Vagina (tissue), 2 donors: Measurements from ENCODE around the gene PTPRE.

Experiments used
- POLR2A ChIP-seq, 2 donors: fragments of 450-650 bp; IDR thresholded peaks; one replicate each; pipeline ENCODE4 v1.6.1; 2017; ENCODE audit warnings: antibody characterized with exemption in 2 of 2, mild to moderate bottlenecking in 2 of 2, moderate library complexity in 2 of 2
- TF ChIP-seq, protein P1 (sequence below), 3 experiments: fragments of 450-650 bp in 2 of 3; fragments of 200-600 bp in 1 of 3; sonication (generic) in 1 of 3; IDR thresholded peaks; one replicate each; pipeline ENCODE4 v1.5.1; 2017 to 2019; ENCODE audit warnings: antibody characterized with exemption in 3 of 3, mild to moderate bottlenecking in 2 of 3, moderate library complexity in 2 of 3

DNA sequence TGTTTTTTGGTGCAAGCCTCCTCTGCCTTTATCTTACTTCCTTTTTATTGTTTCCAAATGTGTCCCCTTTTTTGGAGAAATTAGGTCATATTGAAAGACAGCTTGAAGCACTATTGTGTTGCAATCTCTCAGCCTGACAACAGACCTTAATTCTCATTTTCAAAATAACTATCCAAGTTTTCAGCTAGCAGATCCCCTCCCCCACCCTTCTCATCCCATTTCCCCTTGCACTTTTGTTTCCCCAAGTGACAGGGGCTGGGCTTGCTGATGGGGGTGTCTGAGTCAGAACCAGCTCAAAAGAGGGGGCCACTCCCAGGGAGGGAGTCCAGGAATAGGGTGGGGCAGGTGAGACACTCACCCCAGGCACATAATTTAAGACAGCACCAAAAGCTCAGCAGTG lies 144.0 kb downstream of the PTPRE start:
- TF ChIP-seq, protein P1, sequence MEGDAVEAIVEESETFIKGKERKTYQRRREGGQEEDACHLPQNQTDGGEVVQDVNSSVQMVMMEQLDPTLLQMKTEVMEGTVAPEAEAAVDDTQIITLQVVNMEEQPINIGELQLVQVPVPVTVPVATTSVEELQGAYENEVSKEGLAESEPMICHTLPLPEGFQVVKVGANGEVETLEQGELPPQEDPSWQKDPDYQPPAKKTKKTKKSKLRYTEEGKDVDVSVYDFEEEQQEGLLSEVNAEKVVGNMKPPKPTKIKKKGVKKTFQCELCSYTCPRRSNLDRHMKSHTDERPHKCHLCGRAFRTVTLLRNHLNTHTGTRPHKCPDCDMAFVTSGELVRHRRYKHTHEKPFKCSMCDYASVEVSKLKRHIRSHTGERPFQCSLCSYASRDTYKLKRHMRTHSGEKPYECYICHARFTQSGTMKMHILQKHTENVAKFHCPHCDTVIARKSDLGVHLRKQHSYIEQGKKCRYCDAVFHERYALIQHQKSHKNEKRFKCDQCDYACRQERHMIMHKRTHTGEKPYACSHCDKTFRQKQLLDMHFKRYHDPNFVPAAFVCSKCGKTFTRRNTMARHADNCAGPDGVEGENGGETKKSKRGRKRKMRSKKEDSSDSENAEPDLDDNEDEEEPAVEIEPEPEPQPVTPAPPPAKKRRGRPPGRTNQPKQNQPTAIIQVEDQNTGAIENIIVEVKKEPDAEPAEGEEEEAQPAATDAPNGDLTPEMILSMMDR (IDR thresholded peaks at IDR 0.05): no peak
- TF ChIP-seq POLR2A (IDR thresholded peaks at IDR 0.05): no peak
